IMR-90 (cell line): Measurements from ENCODE around the gene FANCL. TPM values are rescaled to one million over a fixed set of nuclear protein-coding genes. Genes with fewer than 3 reads are reported as not detected.

Experiments
- ATAC-seq: fragments of 200-7000 bp; cut with Tn5 transposase; 2 replicates; pipeline ENCODE4 v1.9.1; 2020; ENCODE audit warnings: low read depth, mild to moderate bottlenecking, moderate library complexity
- BruUV-seq: library from RNA; stranded (reverse); fragments of 400-500 nt; replicated peaks from 2 replicates; lab custom pipeline; 2021; lab: Mats Ljungman, UMichigan
- CTCF ChIA-PET: fragments of 300-600 bp; formaldehyde crosslinking; extraction: SDS; loops from one replicate; lab custom pipeline; 2021; ENCODE audit warnings: antibody characterized with exemption; lab: Yijun Ruan, JAX
- POLR2A ChIA-PET: fragments of 300-600 bp; sonication (Branson Sonifier 250); formaldehyde crosslinking; loops from one replicate; lab custom pipeline; 2022; ENCODE audit warnings: antibody characterized with exemption; ENCODE audit not compliant: unreplicated experiment; lab: Charles Lee
- DNase-seq: peaks from one replicate; pipeline ENCODE4 v3.0.0; 2013
- H2AFZ ChIP-seq: replicated peaks from 2 replicates; pipeline ENCODE3; 2013; ENCODE audit warnings: low read length, mild to moderate bottlenecking; ENCODE audit not compliant: poor library complexity
- H2AK5ac ChIP-seq: 2 replicates; pipeline ENCODE4 v1.6.1; 2013; ENCODE audit warnings: low read depth, low read length, inconsistent platforms
- H2AK9ac ChIP-seq: replicated peaks from 2 replicates; pipeline ENCODE3; 2013; ENCODE audit warnings: mild to moderate bottlenecking, low read depth, low read length, moderate library complexity; ENCODE audit not compliant: poor library complexity
- H2BK120ac ChIP-seq: 2 replicates; pipeline ENCODE4 v1.6.1; 2013; ENCODE audit warnings: low read depth, low read length, inconsistent platforms
- H2BK15ac ChIP-seq: 3 replicates; pipeline ENCODE4 v1.6.1; 2013; ENCODE audit warnings: low read depth, low read length, inconsistent platforms
- H2BK20ac ChIP-seq: 2 replicates; pipeline ENCODE4 v1.6.1; 2013; ENCODE audit warnings: low read depth, mild to moderate bottlenecking, inconsistent platforms, low read length, moderate library complexity
- H2BK5ac ChIP-seq: 2 replicates; pipeline ENCODE4 v1.6.1; 2013; ENCODE audit warnings: mild to moderate bottlenecking, low read depth, low read length, inconsistent platforms; ENCODE audit not compliant: poor library complexity, severe bottlenecking
- H3K14ac ChIP-seq: replicated peaks from 2 replicates; pipeline ENCODE4 v1.6.1; 2013; ENCODE audit warnings: low read depth, low read length, inconsistent platforms
- H3K18ac ChIP-seq: 2 replicates; pipeline ENCODE4 v1.6.1; 2013; ENCODE audit warnings: low read depth, low read length, control low read depth
- H3K23ac ChIP-seq: 2 replicates; pipeline ENCODE4 v1.6.1; 2013; ENCODE audit warnings: low read depth, low read length, inconsistent platforms
- H3K27ac ChIP-seq: 2 replicates; pipeline ENCODE4 v1.5.1; 2013; ENCODE audit warnings: mild to moderate bottlenecking, control low read depth, low read length; ENCODE audit not compliant: insufficient read depth
- H3K27me3 ChIP-seq: 2 replicates; pipeline ENCODE4 v1.6.1; 2013; ENCODE audit warnings: low read length; ENCODE audit not compliant: control insufficient read depth, insufficient read depth
- H3K36me3 ChIP-seq: 2 replicates; pipeline ENCODE4 v1.6.1; 2013; ENCODE audit warnings: low read length, mixed read lengths; ENCODE audit not compliant: control insufficient read depth, insufficient read depth
- H3K4ac ChIP-seq: 2 replicates; pipeline ENCODE4 v1.6.1; 2013; ENCODE audit warnings: low read depth, low read length, inconsistent platforms
- H3K4me1 ChIP-seq: 2 replicates; pipeline ENCODE4 v1.6.1; 2013; ENCODE audit warnings: low read length, mixed read lengths; ENCODE audit not compliant: control insufficient read depth, insufficient read depth
- H3K4me2 ChIP-seq: 2 replicates; pipeline ENCODE4 v1.6.1; 2013; ENCODE audit warnings: low read depth, mild to moderate bottlenecking, control low read depth, low read length, moderate library complexity
- H3K4me3 ChIP-seq: 2 replicates; pipeline ENCODE4 v1.5.1; 2013; ENCODE audit warnings: low read depth, mild to moderate bottlenecking, control low read depth, low read length, moderate library complexity; ENCODE audit not compliant: insufficient read depth
- H3K56ac ChIP-seq: 2 replicates; pipeline ENCODE4 v1.6.1; 2013; ENCODE audit warnings: low read length, inconsistent platforms; ENCODE audit not compliant: insufficient read depth; ENCODE audit errors: extremely low read depth
- H3K79me1 ChIP-seq, 2 experiments: 2 replicates each; pipeline ENCODE4 v1.6.1; 2013; ENCODE audit warnings: low read length in 2 of 2, inconsistent platforms in 1 of 2, low read depth in 1 of 2
- H3K9ac ChIP-seq: 2 replicates; pipeline ENCODE4 v1.6.1; 2013; ENCODE audit warnings: low read depth, low read length, control low read depth
- H3K9me1 ChIP-seq: 2 replicates; pipeline ENCODE4 v1.6.1; 2013; ENCODE audit warnings: low read length, inconsistent platforms; ENCODE audit not compliant: insufficient read depth
- H3K9me3 ChIP-seq: 2 replicates; pipeline ENCODE4 v1.6.1; 2013; ENCODE audit warnings: low read length; ENCODE audit not compliant: control insufficient read depth, insufficient read depth
- H4K20me1 ChIP-seq: 2 replicates; pipeline ENCODE4 v1.6.1; 2013; ENCODE audit warnings: low read length, inconsistent platforms; ENCODE audit not compliant: insufficient read depth
- H4K5ac ChIP-seq: 2 replicates; pipeline ENCODE4 v1.6.1; 2013; ENCODE audit warnings: mild to moderate bottlenecking, low read depth, low read length, control low read depth
- H4K8ac ChIP-seq, 2 experiments: 2 replicates each; pipeline ENCODE4 v1.6.1; 2013; ENCODE audit warnings: low read depth in 2 of 2, low read length in 2 of 2, control low read depth in 1 of 2, inconsistent platforms in 1 of 2
- H4K91ac ChIP-seq: 2 replicates; pipeline ENCODE4 v1.6.1; 2013; ENCODE audit warnings: low read depth, low read length, inconsistent platforms; ENCODE audit not compliant: insufficient read depth
- BHLHE40 ChIP-seq: fragments of 150-350 bp; IDR thresholded peaks from 2 replicates; pipeline ENCODE4 v1.6.1; 2016; ENCODE audit warnings: mild to moderate bottlenecking, low read depth, low read length
- CEBPB ChIP-seq: IDR thresholded peaks from 2 replicates; pipeline ENCODE4 v1.6.1; 2012; ENCODE audit warnings: low read depth, low read length, improper control_type of control experiment
- CHD1 ChIP-seq: IDR thresholded peaks from 2 replicates; pipeline ENCODE4 v1.6.1; 2012; ENCODE audit warnings: low read depth, low read length, improper control_type of control experiment
- FOS ChIP-seq: fragments of 150-350 bp; IDR thresholded peaks from 2 replicates; pipeline ENCODE4 v1.6.1; 2016; ENCODE audit warnings: low read depth, low read length
- MAFK ChIP-seq: IDR thresholded peaks from 2 replicates; pipeline ENCODE4 v1.6.1; 2012; ENCODE audit warnings: low read depth, low read length, improper control_type of control experiment
- MAZ ChIP-seq: IDR thresholded peaks from 2 replicates; pipeline ENCODE4 v1.6.1; 2012; ENCODE audit warnings: low read depth, mild to moderate bottlenecking, low read length, improper control_type of control experiment, moderate library complexity, borderline replicate concordance
- MXI1 ChIP-seq: IDR thresholded peaks from 2 replicates; pipeline ENCODE4 v1.6.1; 2012; ENCODE audit warnings: low read depth, mild to moderate bottlenecking, low read length, moderate library complexity, borderline replicate concordance
- NFE2L2 ChIP-seq: fragments of 150-350 bp; IDR thresholded peaks from 2 replicates; pipeline ENCODE4 v1.6.1; 2016; ENCODE audit warnings: low read depth, mild to moderate bottlenecking, low read length
- RCOR1 ChIP-seq: IDR thresholded peaks from 2 replicates; pipeline ENCODE4 v1.6.1; 2012; ENCODE audit warnings: mild to moderate bottlenecking, low read length, improper control_type of control experiment; ENCODE audit not compliant: insufficient replicate concordance
- RFX5 ChIP-seq: IDR thresholded peaks from 2 replicates; pipeline ENCODE4 v1.8.0; 2012; ENCODE audit warnings: low read depth, mild to moderate bottlenecking, low read length, moderate library complexity
- SMC3 ChIP-seq: fragments of 150-350 bp; IDR thresholded peaks from 2 replicates; pipeline ENCODE4 v1.6.1; 2016; ENCODE audit warnings: low read depth, mild to moderate bottlenecking, antibody characterized with exemption, low read length, moderate library complexity
- WGBS, 2 experiments: methylation state at CpG; one replicate each; pipeline versions ENCODE4 v1.1.5 to v1.1.7; 2013; ENCODE audit warnings: missing lambda C conversion rate in 2 of 2; ENCODE audit not compliant: insufficient read length in 1 of 2; ENCODE audit errors: extremely low coverage in 2 of 2; 5-methylcytosine and 5-hydroxymethylcytosine counted together
- dilution Hi-C: fragments of 300-500 bp; cut with HindIII; formaldehyde crosslinking; loops from one replicate; pipeline ENCODE4 v1.14.3; 2018; ENCODE audit warnings: low sequenced_read_pairs; ENCODE audit not compliant: unreplicated experiment
- in situ Hi-C: fragments of 300-500 bp; cut with MboI; formaldehyde crosslinking; loops from 3 replicates; pipeline ENCODE4 v1.14.3; 2019; ENCODE audit warnings: low sequenced_read_pairs, inconsistent platforms, mixed read lengths
- intact Hi-C: fragments of 100-400 bp; cut with micrococcal nuclease; formaldehyde crosslinking; loops from 2 replicates; pipeline ENCODE4 v1.10.0; 2022
- polyA plus RNA-seq, 3 experiments: library from polyadenylated mRNA; depleted of rRNA; stranded (reverse); fragments of >200 nt; gene quantifications; 2 replicates each; pipeline ENCODE4 v1.2.3, GENCODE V29; 2012; ENCODE audit warnings: low replicate concordance in 1 of 3
- total RNA-seq: library from RNA; depleted of rRNA; stranded (reverse); fragments of >200 nt; gene quantifications from 2 replicates; pipeline ENCODE4 v1.2.3, GENCODE V29; 2012
- TF ChIP-seq, protein P1 (sequence below): conservative IDR thresholded peaks from 2 replicates; pipeline ENCODE4 v1.5.1; 2012; ENCODE audit warnings: mild to moderate bottlenecking, low read depth, low read length, improper control_type of control experiment
- TF ChIP-seq, protein P2 (sequence below): fragments of 150-350 bp; IDR thresholded peaks from 2 replicates; pipeline ENCODE4 v1.6.1; 2016; ENCODE audit warnings: low read depth, mild to moderate bottlenecking, low read length, moderate library complexity, borderline replicate concordance

Gene FANCL
- total and polyA plus RNA-seq, 2 of the 4 experiments (the other 2 are of a cell fraction): 9.0 to 12.7 TPM

DNA sequence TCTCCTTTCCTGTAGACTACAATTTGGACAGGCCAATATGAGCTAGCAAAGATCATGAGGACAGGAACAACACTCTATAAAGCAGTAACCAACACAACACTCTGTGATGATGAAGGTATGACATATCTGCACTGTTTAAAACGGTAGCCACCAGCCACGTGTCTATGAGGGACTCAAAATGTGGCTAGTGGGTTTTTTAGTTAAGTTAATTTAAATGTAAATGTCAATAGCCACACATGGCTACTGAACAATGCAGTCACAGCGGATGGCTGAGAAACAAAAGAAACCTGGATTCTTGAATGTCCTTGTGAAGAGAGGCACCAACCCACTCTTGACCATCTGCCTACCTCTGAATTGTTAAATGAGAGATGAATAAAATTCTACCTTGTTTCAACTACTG is 33.9 kb downstream of the FANCL start:
- ChIA-PET POLR2A (no interaction called here), CTCF (no interaction called here)
- Histone ChIP-seq H3K27ac (no peak overlapping the region), H3K79me1 (no peaks in the 10 kb centered on the region), H3K9me3 (peaks cover 3% of the 10 kb centered on the region; the same call in 1 of the 2 replicates), H4K5ac (no peak overlapping the region), H3K4me1 (no peaks in the 10 kb centered on the region), H4K20me1 (no peaks in the 10 kb centered on the region), H3K4me2 (no peak overlapping the region), H3K4me3 (no peak overlapping the region), H3K18ac (no peak overlapping the region), H2BK20ac (no peak overlapping the region), H3K4ac (no peak overlapping the region), H2AFZ (no peak overlapping the region), H4K91ac (no peak overlapping the region), H3K14ac (no peak overlapping the region), H4K8ac (no peak overlapping the region), H2BK120ac (no peak overlapping the region), H2AK9ac (no peak overlapping the region), H3K56ac (no peak overlapping the region), H3K23ac (no peak overlapping the region), H3K9ac (no peak overlapping the region), H3K9me1 (no peaks in the 10 kb centered on the region), H2BK15ac (no peak overlapping the region), H3K36me3 (peaks cover 5% of the 10 kb centered on the region; the same call in 1 of the 2 replicates), H2AK5ac (no peak overlapping the region), H3K27me3 (no peaks in the 10 kb centered on the region), H2BK5ac (no peak overlapping the region)
- no TSS peak for BruUV-seq
- no peak for TF ChIP-seq MAFK
- TF ChIP-seq RCOR1: no peak
- TF ChIP-seq FOS: no peak
- TF ChIP-seq RFX5: no peak
- TF ChIP-seq CEBPB: no peak
- TF ChIP-seq MXI1: no peak
- TF ChIP-seq, protein P1, sequence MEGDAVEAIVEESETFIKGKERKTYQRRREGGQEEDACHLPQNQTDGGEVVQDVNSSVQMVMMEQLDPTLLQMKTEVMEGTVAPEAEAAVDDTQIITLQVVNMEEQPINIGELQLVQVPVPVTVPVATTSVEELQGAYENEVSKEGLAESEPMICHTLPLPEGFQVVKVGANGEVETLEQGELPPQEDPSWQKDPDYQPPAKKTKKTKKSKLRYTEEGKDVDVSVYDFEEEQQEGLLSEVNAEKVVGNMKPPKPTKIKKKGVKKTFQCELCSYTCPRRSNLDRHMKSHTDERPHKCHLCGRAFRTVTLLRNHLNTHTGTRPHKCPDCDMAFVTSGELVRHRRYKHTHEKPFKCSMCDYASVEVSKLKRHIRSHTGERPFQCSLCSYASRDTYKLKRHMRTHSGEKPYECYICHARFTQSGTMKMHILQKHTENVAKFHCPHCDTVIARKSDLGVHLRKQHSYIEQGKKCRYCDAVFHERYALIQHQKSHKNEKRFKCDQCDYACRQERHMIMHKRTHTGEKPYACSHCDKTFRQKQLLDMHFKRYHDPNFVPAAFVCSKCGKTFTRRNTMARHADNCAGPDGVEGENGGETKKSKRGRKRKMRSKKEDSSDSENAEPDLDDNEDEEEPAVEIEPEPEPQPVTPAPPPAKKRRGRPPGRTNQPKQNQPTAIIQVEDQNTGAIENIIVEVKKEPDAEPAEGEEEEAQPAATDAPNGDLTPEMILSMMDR: no peak
- no peak for TF ChIP-seq NFE2L2
- TF ChIP-seq SMC3: no peak
- no peak for TF ChIP-seq BHLHE40
- no peak for TF ChIP-seq MAZ
- TF ChIP-seq, protein P2, sequence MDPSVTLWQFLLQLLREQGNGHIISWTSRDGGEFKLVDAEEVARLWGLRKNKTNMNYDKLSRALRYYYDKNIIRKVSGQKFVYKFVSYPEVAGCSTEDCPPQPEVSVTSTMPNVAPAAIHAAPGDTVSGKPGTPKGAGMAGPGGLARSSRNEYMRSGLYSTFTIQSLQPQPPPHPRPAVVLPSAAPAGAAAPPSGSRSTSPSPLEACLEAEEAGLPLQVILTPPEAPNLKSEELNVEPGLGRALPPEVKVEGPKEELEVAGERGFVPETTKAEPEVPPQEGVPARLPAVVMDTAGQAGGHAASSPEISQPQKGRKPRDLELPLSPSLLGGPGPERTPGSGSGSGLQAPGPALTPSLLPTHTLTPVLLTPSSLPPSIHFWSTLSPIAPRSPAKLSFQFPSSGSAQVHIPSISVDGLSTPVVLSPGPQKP: no peak
- TF ChIP-seq CHD1: no peak
- ATAC-seq (no peak), DNase-seq (no peak)
- in situ Hi-C loops: no loop called here
- intact Hi-C loops: no loop called here
- dilution Hi-C loops: no loop called here
- WGBS, 2 experiments: no CpG with 5 or more reads among the region's 3 CpGs
